Activated CD8-positive, alpha-beta memory T cell treated with anti-CD3 and anti-CD28 coated beads for 4 hours (primary cell): Measurements from ENCODE around the gene HGS.
"Not testable (repeated sequence)": the region's sequence is repeated elsewhere in the genome, so short reads cannot be mapped to it uniquely, and the experiment has no call there.

Experiments
- DNase-seq, 2 donors: peaks; one replicate each; pipeline ENCODE4 v3.0.0-alpha.2; 2020; ENCODE audit warnings: low read depth in 2 of 2

Gene HGS

GRCh38 chr17:81719410-81720266 is 35.8 kb downstream of the HGS start:
- no peak for DNase-seq

GRCh38 chr17:81720267-81721071 is 36.7 kb downstream of the HGS start:
- no peak for DNase-seq

- no peak for DNase-seq
Measured at GRCh38 chr17:81722184-81723120, 38.6 kb downstream of the HGS start.

- DNase-seq: no peak
Measured at GRCh38 chr17:81723651-81724209, 39.9 kb downstream of the HGS start.

GRCh38 chr17:81725439-81725838 is 41.6 kb downstream of the HGS start:
- DNase-seq: no peak

GRCh38 chr17:81726004-81726403 is 42.2 kb downstream of the HGS start:
- no peak for DNase-seq

GRCh38 chr17:81727324-81728031 is 43.7 kb downstream of the HGS start:
- DNase-seq: no peak

GRCh38 chr17:81733507-81734404 is 49.9 kb downstream of the HGS start:
- DNase-seq: peak in 1 of 2 donors; percentile 24

- no peak for DNase-seq
Measured at GRCh38 chr17:81734405-81735263, 50.8 kb downstream of the HGS start.

GRCh38 chr17:81735264-81736102 is 51.7 kb downstream of the HGS start:
- no peak for DNase-seq

GRCh38 chr17:81737947-81738800 is 54.4 kb downstream of the HGS start:
- no peak for DNase-seq

- no peak for DNase-seq
Measured at GRCh38 chr17:81738801-81739393, 55.1 kb downstream of the HGS start.

- DNase-seq: not testable (repeated sequence)
Measured at GRCh38 chr17:81739593-81739992, 55.8 kb downstream of the HGS start.

- DNase-seq: no peak
Measured at GRCh38 chr17:81740395-81740961, 56.7 kb downstream of the HGS start.

GRCh38 chr17:81741049-81741593 is 57.3 kb downstream of the HGS start:
- no peak for DNase-seq
